H9 (cell line): ENCODE results near the gene CEACAM18. TPM values are rescaled to one million over a fixed set of nuclear protein-coding genes. Genes with fewer than 3 reads are reported as not detected.

ENCODE experiments used
- DNase-seq: peaks from one replicate; pipeline ENCODE4 v3.0.0-alpha.2; 2017
- H2AFZ ChIP-seq: one replicate; pipeline ENCODE4 v1.6.1; 2013; ENCODE audit warnings: mild to moderate bottlenecking, low read length, control low read depth, moderate library complexity
- H2AK5ac ChIP-seq: 2 replicates; pipeline ENCODE4 v1.6.1; 2013; ENCODE audit warnings: low read length, control low read depth, mixed read lengths; ENCODE audit not compliant: insufficient read length
- H2BK120ac ChIP-seq: one replicate; pipeline ENCODE4 v1.6.1; 2013; ENCODE audit warnings: low read depth, mild to moderate bottlenecking, low read length, control low read depth, inconsistent platforms; ENCODE audit not compliant: poor library complexity, severe bottlenecking
- H2BK12ac ChIP-seq: 2 replicates; pipeline ENCODE4 v1.6.1; 2013; ENCODE audit warnings: low read length, control low read depth, mixed read lengths, low read depth; ENCODE audit not compliant: insufficient read length
- H2BK15ac ChIP-seq: 2 replicates; pipeline ENCODE4 v1.6.1; 2013; ENCODE audit warnings: low read depth, low read length, control low read depth
- H2BK20ac ChIP-seq: one replicate; pipeline ENCODE4 v1.6.1; 2013; ENCODE audit warnings: low read depth, mild to moderate bottlenecking, low read length, control low read depth, inconsistent platforms; ENCODE audit not compliant: poor library complexity, severe bottlenecking
- H2BK5ac ChIP-seq: 2 replicates; pipeline ENCODE4 v1.6.1; 2013; ENCODE audit warnings: low read length, control low read depth, mixed read lengths; ENCODE audit not compliant: insufficient read length
- H3K14ac ChIP-seq: 2 replicates; pipeline ENCODE4 v1.6.1; 2013; ENCODE audit warnings: low read length, control low read depth; ENCODE audit not compliant: insufficient read depth
- H3K18ac ChIP-seq: 2 replicates; pipeline ENCODE4 v1.6.1; 2013; ENCODE audit warnings: low read depth, mild to moderate bottlenecking, mixed read lengths, low read length, control low read depth; ENCODE audit not compliant: insufficient read length
- H3K23ac ChIP-seq: 2 replicates; pipeline ENCODE4 v1.6.1; 2013; ENCODE audit warnings: low read length, control low read depth, mixed read lengths, low read depth; ENCODE audit not compliant: insufficient read length
- H3K23me2 ChIP-seq: 2 replicates; pipeline ENCODE4 v1.6.1; 2013; ENCODE audit warnings: low read depth, mild to moderate bottlenecking, mixed read lengths, low read length, control low read depth; ENCODE audit not compliant: insufficient read length, poor library complexity, severe bottlenecking
- H3K27ac ChIP-seq: 2 replicates; pipeline ENCODE4 v1.5.1; 2013; ENCODE audit warnings: low read length, control low read depth, mixed read lengths, low read depth; ENCODE audit not compliant: insufficient read length
- H3K27me3 ChIP-seq: 2 replicates; pipeline ENCODE4 v1.6.1; 2013; ENCODE audit warnings: low read length, control low read depth, inconsistent platforms; ENCODE audit not compliant: insufficient read depth
- H3K4ac ChIP-seq: 2 replicates; pipeline ENCODE4 v1.6.1; 2013; ENCODE audit warnings: low read depth, mild to moderate bottlenecking, control low read depth, inconsistent platforms, low read length, moderate library complexity
- H3K4me1 ChIP-seq: 2 replicates; pipeline ENCODE4 v1.6.1; 2013; ENCODE audit warnings: low read length, control low read depth, inconsistent platforms; ENCODE audit not compliant: insufficient read depth
- H3K4me2 ChIP-seq: 2 replicates; pipeline ENCODE4 v1.6.1; 2013; ENCODE audit warnings: low read length, control low read depth, mixed read lengths; ENCODE audit not compliant: insufficient read length, insufficient read depth
- H3K56ac ChIP-seq: 2 replicates; pipeline ENCODE4 v1.6.1; 2013; ENCODE audit warnings: low read depth, mild to moderate bottlenecking, mixed read lengths, low read length, control low read depth; ENCODE audit not compliant: insufficient read length
- H3K79me1 ChIP-seq: 2 replicates; pipeline ENCODE4 v1.6.1; 2013; ENCODE audit warnings: low read depth, mild to moderate bottlenecking, moderate library complexity, low read length, control low read depth, inconsistent platforms; ENCODE audit not compliant: insufficient read depth, poor library complexity, severe bottlenecking
- H3K79me2 ChIP-seq: 2 replicates; pipeline ENCODE4 v1.6.1; 2013; ENCODE audit warnings: low read length, control low read depth, inconsistent platforms; ENCODE audit not compliant: insufficient read depth
- H3K9ac ChIP-seq: 2 replicates; pipeline ENCODE4 v1.6.1; 2013; ENCODE audit warnings: low read length, control low read depth, mixed read lengths; ENCODE audit not compliant: insufficient read length; ENCODE audit errors: extremely low read depth
- H3K9me3 ChIP-seq: one replicate; pipeline ENCODE4 v1.6.1; 2013; ENCODE audit warnings: low read depth, low read length, inconsistent platforms; ENCODE audit not compliant: control insufficient read depth
- H3T11ph ChIP-seq: one replicate; pipeline ENCODE4 v1.6.1; 2013; ENCODE audit warnings: mild to moderate bottlenecking, low read length, control low read depth, inconsistent platforms
- H4K20me1 ChIP-seq: one replicate; pipeline ENCODE4 v1.6.1; 2013; ENCODE audit not compliant: control insufficient read depth, insufficient read length, insufficient read depth
- H4K5ac ChIP-seq: 2 replicates; pipeline ENCODE4 v1.6.1; 2013; ENCODE audit warnings: low read depth, mild to moderate bottlenecking, mixed read lengths, low read length, control low read depth; ENCODE audit not compliant: insufficient read length
- H4K8ac ChIP-seq: replicated peaks from 2 replicates; pipeline ENCODE4 v1.6.1; 2013; ENCODE audit warnings: low read length, control low read depth, mixed read lengths, low read depth; ENCODE audit not compliant: insufficient read length
- H4K91ac ChIP-seq: 2 replicates; pipeline ENCODE4 v1.6.1; 2013; ENCODE audit warnings: low read depth, mild to moderate bottlenecking, moderate library complexity, mixed read lengths, low read length, control low read depth; ENCODE audit not compliant: insufficient read length
- H3K27ac Mint-ChIP-seq, 3 experiments: 2 replicates in 2 of 3; 3 replicates in 1 of 3; pipeline ENCODE4 v1.8.0; 2020 to 2021; ENCODE audit warnings: mixed read lengths in 3 of 3, mild to moderate bottlenecking in 1 of 3, moderate library complexity in 1 of 3
- H3K27me3 Mint-ChIP-seq: 2 replicates; pipeline ENCODE4 v1.8.0; 2021; ENCODE audit warnings: low read depth, mild to moderate bottlenecking, moderate library complexity, mixed read lengths
- H3K36me3 Mint-ChIP-seq, 3 experiments: 2 replicates in 2 of 3; 3 replicates in 1 of 3; pipeline ENCODE4 v1.8.0; 2020 to 2021; ENCODE audit warnings: low read depth in 3 of 3, mixed read lengths in 3 of 3; ENCODE audit not compliant: insufficient read depth in 1 of 3
- H3K4me1 Mint-ChIP-seq, 2 experiments: 2 replicates each; pipeline ENCODE4 v1.8.0; 2020; ENCODE audit warnings: mixed read lengths in 2 of 2
- H3K4me3 Mint-ChIP-seq, 2 experiments: 2 replicates in 1 of 2; 3 replicates in 1 of 2; pipeline ENCODE4 v1.8.0; 2020 to 2021; ENCODE audit warnings: mild to moderate bottlenecking in 2 of 2, mixed read lengths in 2 of 2, moderate library complexity in 1 of 2
- H3K9me3 Mint-ChIP-seq, 2 experiments: 2 replicates in 1 of 2; 3 replicates in 1 of 2; pipeline ENCODE4 v1.8.0; 2020; ENCODE audit warnings: mild to moderate bottlenecking in 2 of 2, mixed read lengths in 2 of 2, moderate library complexity in 1 of 2
- CTCF ChIP-seq: fragments of 200-600 bp; sonication (generic); conservative IDR thresholded peaks from 3 replicates; pipeline ENCODE4 v1.8.0; 2021; ENCODE audit warnings: antibody characterized with exemption, mild to moderate bottlenecking
- whole genome bisulfite sequencing: extraction: QIAGEN DNeasy Blood & Tissue Kit; methylation state at CpG from one replicate; pipeline ENCODE4 v1.1.7; 2013; ENCODE audit warnings: missing lambda C conversion rate, low lambda C conversion rate, mixed read lengths; ENCODE audit not compliant: insufficient read length; ENCODE audit errors: extremely low coverage; 5-methylcytosine and 5-hydroxymethylcytosine counted together
- total RNA-seq: library from RNA; stranded (reverse); gene quantifications from 2 replicates; pipeline ENCODE4 v1.2.1, GENCODE V29; 2021

The CEACAM18 gene
- total RNA-seq, 1 experiment from 2014 or later: not detected

- H2BK5ac ChIP-seq: no peak overlapping the region
- no peak overlapping the region for H3K4ac ChIP-seq
- H3K27ac Mint-ChIP-seq: no peak overlapping the region
- no peaks in the 10 kb centered on the region for H4K20me1 ChIP-seq
- no peak overlapping the region for H3K27ac ChIP-seq
- no peak overlapping the region for H2BK120ac ChIP-seq
- H3T11ph ChIP-seq: no peak overlapping the region
- TF ChIP-seq CTCF: no peak
- H4K8ac ChIP-seq: no peak overlapping the region
- no peak overlapping the region for H3K23ac ChIP-seq
- no peak overlapping the region for H3K14ac ChIP-seq
- H3K79me1 ChIP-seq: no peaks in the 10 kb centered on the region
- no peak overlapping the region for H4K5ac ChIP-seq
- peaks cover 32% of the 10 kb centered on the region for H3K27me3 Mint-ChIP-seq
- WGBS: no CpG with 5 or more reads among the region's 2 CpGs
- no peak overlapping the region for H4K91ac ChIP-seq
- no peak overlapping the region for H2BK12ac ChIP-seq
- H3K4me2 ChIP-seq: no peak overlapping the region
- no peaks in the 10 kb centered on the region for H3K79me2 ChIP-seq
- peaks cover 0 to 15% (median 3%) of the 10 kb centered on the region in 3 experiments; a peak in 3 of 7 replicates for H3K36me3 Mint-ChIP-seq
- no peaks in the 10 kb centered on the region for H3K4me1 ChIP-seq
- H3K9ac ChIP-seq: no peak overlapping the region
- no peak overlapping the region for H3K4me3 Mint-ChIP-seq
- H3K18ac ChIP-seq: no peak overlapping the region
- no peak overlapping the region for H2BK20ac ChIP-seq
- no peak for DNase-seq
- no peaks in the 10 kb centered on the region for H3K27me3 ChIP-seq
- H3K9me3 ChIP-seq: no peaks in the 10 kb centered on the region
- no peak overlapping the region for H3K56ac ChIP-seq
- H2AK5ac ChIP-seq: no peak overlapping the region
- no peak overlapping the region for H2AFZ ChIP-seq
- no peaks in the 10 kb centered on the region for H3K23me2 ChIP-seq
- H2BK15ac ChIP-seq: no peak overlapping the region
- H3K9me3 Mint-ChIP-seq: peaks cover 59 to 89% of the 10 kb centered on the region in 2 experiments
- no peaks in the 10 kb centered on the region for H3K4me1 Mint-ChIP-seq
Observed at GRCh38 chr19:51489113-51489512, 10.8 kb downstream of the CEACAM18 start.
